ENCODE results near the gene MEIOSIN. TPM values are rescaled to one million over a fixed set of nuclear protein-coding genes. Genes with fewer than 3 reads are reported as not detected.

MEIOSIN gene
- total RNA-seq, 4 donors from 2014 or later = not detected

- no peak for TF ChIP-seq CTCF (IDR thresholded peaks at IDR 0.05; ENCODE audit: low read depth)
Measured at GRCh38 chr19:45764945-45765701, 31.9 kb downstream of the MEIOSIN start.

- TF ChIP-seq CTCF (IDR thresholded peaks at IDR 0.05; ENCODE audit: low read depth) = no peak
Measured at GRCh38 chr19:45765702-45766295, 32.6 kb downstream of the MEIOSIN start.

- TF ChIP-seq CTCF (IDR thresholded peaks at IDR 0.05; ENCODE audit: low read depth) = no peak
Measured at GRCh38 chr19:45766296-45766868, 33.1 kb downstream of the MEIOSIN start.

- TF ChIP-seq CTCF (IDR thresholded peaks at IDR 0.05; ENCODE audit: low read depth) = no peak
Measured at GRCh38 chr19:45766869-45767346, 33.7 kb downstream of the MEIOSIN start.

GRCh38 chr19:45767410-45767880, 34.2 kb downstream of the MEIOSIN start:
- TF ChIP-seq CTCF (IDR thresholded peaks at IDR 0.05; ENCODE audit: low read depth) = no peak

GRCh38 chr19:45767881-45768654, 34.8 kb downstream of the MEIOSIN start:
- TF ChIP-seq CTCF (IDR thresholded peaks at IDR 0.05; ENCODE audit: low read depth) = no peak

GRCh38 chr19:45768655-45768983, 35.4 kb downstream of the MEIOSIN start:
- TF ChIP-seq CTCF (IDR thresholded peaks at IDR 0.05; ENCODE audit: low read depth) = no peak

All from subcutaneous adipose tissue (tissue), 4 donors.